HCT116 (cell line): ENCODE data around the gene INO80.
"Not testable (repeated sequence)": the region's sequence is repeated elsewhere in the genome, so short reads cannot be mapped to it uniquely, and the experiment has no call there.

Source experiments
- ATF3 ChIP-seq: IDR thresholded peaks from 2 replicates; pipeline ENCODE4 v1.6.1; 2012
- CTCF ChIP-seq, 3 experiments: fragments of 200-600 bp in 1 of 3; sonication (generic) in 1 of 3; IDR thresholded peaks in 2 of 3; conservative IDR thresholded peaks in 1 of 3; 2 replicates each; pipeline ENCODE4 v1.5.1; 2012 to 2017; ENCODE audit warnings: low read depth in 2 of 3, low read length in 2 of 3, antibody characterized with exemption in 1 of 3, borderline replicate concordance in 1 of 3, control low read depth in 1 of 3, mild to moderate bottlenecking in 1 of 3, mixed read lengths in 1 of 3, mixed run types in 1 of 3, moderate library complexity in 1 of 3; ENCODE audit not compliant: insufficient read depth in 1 of 3
- EZH2phosphoT487 ChIP-seq: fragments of 200-600 bp; IDR thresholded peaks from 2 replicates; pipeline ENCODE4 v1.6.1; 2018; ENCODE audit warnings: antibody characterized with exemption, borderline replicate concordance
- POLR2AphosphoS5 ChIP-seq: IDR thresholded peaks from 2 replicates; pipeline ENCODE4 v1.6.1; 2011; ENCODE audit warnings: mild to moderate bottlenecking, low read depth, low read length, moderate library complexity
- SP1 ChIP-seq: IDR thresholded peaks from 2 replicates; pipeline ENCODE4 v1.6.1; 2012; ENCODE audit warnings: low read depth
- TCF7L2 ChIP-seq: IDR thresholded peaks from 2 replicates; pipeline ENCODE4 v1.7.0; 2011; ENCODE audit warnings: borderline replicate concordance, inconsistent platforms; ENCODE audit not compliant: insufficient read depth, insufficient read length; ENCODE audit errors: extremely low read depth
- ZBTB33 ChIP-seq: IDR thresholded peaks from 2 replicates; pipeline ENCODE4 v1.6.1; 2011; ENCODE audit warnings: mild to moderate bottlenecking, low read length, moderate library complexity; ENCODE audit not compliant: insufficient replicate concordance; ENCODE audit errors: extremely low read depth

GRCh38 chr15:40954158-40954848 lies 161.8 kb downstream of the INO80 start:
- TF ChIP-seq CTCF (IDR thresholded peaks at IDR 0.05 in 2 of 3, conservative IDR thresholded peaks at IDR 0.05 in 1 of 3; ENCODE audit: borderline replicate concordance in 1 of 3, insufficient read depth in 1 of 3, low read depth in 2 of 3, low read length in 2 of 3); EZH2phosphoT487; ZBTB33; SP1; ATF3; POLR2AphosphoS5; TCF7L2: not testable (repeated sequence)
